Measurements from ENCODE around the gene SPEF2.
A peak's percentile ranks its signal among the peaks of the same experiment; 100 is the strongest.

Gene SPEF2

DNA sequence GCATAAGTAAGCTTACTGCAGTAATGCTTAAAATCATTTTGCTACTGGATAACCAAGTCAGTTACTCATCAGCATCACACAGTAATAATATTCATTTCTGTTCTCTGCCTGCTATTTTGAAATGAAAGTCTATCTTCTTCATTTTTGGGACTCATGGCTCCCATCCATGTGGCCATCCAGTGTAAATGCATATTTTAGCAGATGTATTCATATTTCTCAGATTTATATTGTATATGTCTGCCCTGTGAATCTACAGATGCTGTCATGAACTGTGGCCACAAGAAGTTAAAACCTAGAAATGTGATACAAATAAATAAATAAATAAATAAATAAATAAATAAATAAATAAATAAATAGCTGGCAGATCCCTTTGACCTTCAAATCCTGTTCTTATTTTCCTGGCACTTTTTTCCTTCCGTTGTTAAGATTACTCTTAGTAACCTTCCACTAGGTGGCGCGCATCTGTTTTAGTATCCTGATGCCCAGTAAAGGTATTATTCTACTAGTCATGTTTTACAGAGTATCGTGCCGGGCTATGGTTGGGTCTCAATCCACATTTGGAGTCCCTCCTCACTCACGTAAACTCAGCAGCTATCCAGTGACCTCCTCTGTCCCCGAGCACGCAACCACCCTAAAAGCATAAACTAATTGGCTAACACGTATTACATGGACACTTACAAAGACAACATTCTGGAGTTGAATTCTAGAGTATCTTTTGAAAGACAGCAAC is 159.9 kb downstream of the SPEF2 start:
- H3K27ac ChIP-seq: no peak overlapping the region
- no peak for TF ChIP-seq ZFX (IDR thresholded peaks at IDR 0.05)
- TF ChIP-seq, protein P1, sequence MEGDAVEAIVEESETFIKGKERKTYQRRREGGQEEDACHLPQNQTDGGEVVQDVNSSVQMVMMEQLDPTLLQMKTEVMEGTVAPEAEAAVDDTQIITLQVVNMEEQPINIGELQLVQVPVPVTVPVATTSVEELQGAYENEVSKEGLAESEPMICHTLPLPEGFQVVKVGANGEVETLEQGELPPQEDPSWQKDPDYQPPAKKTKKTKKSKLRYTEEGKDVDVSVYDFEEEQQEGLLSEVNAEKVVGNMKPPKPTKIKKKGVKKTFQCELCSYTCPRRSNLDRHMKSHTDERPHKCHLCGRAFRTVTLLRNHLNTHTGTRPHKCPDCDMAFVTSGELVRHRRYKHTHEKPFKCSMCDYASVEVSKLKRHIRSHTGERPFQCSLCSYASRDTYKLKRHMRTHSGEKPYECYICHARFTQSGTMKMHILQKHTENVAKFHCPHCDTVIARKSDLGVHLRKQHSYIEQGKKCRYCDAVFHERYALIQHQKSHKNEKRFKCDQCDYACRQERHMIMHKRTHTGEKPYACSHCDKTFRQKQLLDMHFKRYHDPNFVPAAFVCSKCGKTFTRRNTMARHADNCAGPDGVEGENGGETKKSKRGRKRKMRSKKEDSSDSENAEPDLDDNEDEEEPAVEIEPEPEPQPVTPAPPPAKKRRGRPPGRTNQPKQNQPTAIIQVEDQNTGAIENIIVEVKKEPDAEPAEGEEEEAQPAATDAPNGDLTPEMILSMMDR (conservative IDR thresholded peaks at IDR 0.05): peak; percentile 74

DNA sequence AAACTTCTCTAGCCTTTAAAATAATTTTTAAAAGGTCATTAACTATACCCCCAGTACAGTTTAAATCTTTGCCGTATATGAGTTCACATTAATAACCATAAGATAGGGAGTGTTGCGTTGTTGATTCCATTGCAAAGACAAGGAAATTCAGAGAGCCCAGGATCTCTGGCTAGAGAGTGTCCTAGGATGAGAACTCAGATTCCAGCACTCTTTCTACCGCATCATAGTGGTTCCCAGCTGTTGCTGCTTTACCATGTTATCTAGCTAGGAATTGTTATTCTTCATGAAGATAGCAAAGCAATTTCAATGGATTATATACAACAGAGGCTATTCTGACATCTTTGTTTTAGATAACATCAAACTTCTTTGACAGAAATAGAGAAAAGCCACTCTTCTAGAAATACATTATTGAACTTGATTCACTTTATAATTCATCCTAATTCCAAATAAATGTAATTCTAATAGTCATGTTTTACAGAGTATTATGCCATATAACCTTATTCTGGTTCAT is 160.7 kb downstream of the SPEF2 start:
- TF ChIP-seq ZFX (IDR thresholded peaks at IDR 0.05): no peak
- TF ChIP-seq, protein P1 (conservative IDR thresholded peaks at IDR 0.05): no peak
- no peak overlapping the region for H3K27ac ChIP-seq

DNA sequence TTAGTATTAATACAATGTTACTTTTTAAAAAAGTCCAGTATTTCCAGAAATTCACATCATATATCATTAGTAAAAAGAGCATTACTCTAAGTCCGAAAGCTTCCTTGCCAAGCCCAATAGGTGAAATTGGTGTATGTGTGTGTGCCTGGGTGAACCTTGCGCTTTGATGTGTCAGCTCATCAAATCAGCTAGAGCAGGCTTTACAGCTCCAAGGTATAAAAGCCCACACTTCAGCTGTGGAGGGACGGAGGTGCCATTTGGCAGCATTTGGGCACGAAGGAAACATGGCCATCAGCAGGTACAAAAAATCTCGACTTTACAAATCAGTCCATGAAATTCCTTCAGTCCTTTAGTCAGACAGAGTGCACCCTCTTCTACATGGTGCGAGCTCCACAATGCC is 162.6 kb downstream of the SPEF2 start:
- no peak overlapping the region for H3K27ac ChIP-seq
- no peak for TF ChIP-seq ZFX (IDR thresholded peaks at IDR 0.05)
- TF ChIP-seq, protein P1 (conservative IDR thresholded peaks at IDR 0.05): no peak

DNA sequence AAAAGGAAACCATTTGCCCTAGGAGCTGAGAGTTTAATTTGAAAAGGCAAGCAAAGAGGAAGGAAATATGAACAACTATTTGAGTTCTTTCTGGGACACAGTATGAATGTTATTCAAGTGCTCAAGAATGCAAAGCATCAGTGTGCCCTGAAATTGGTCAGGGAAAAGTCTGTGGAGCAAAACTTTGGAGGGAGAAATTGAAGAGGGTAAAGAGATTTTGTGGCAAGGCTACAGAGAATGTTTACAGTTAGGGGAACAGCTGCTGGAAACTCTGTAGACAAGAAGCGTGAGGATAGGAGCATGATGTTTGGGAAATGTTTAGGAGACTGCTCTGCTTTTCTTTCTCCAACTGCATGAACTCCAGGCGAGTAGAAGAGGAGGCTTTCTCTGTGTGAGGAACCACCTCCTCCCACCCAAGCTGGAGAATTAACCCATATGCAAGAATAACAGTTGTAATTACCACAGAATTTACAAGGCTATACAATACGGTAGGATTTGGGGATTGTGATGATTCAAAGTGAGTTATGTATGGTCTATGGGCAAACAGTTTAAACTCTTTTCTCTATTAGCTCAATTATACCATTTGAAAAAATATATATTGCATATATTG is 163.6 kb downstream of the SPEF2 start:
- H3K27ac ChIP-seq: no peak overlapping the region
- TF ChIP-seq, protein P1 (conservative IDR thresholded peaks at IDR 0.05): no peak
- no peak for TF ChIP-seq ZFX (IDR thresholded peaks at IDR 0.05)

DNA sequence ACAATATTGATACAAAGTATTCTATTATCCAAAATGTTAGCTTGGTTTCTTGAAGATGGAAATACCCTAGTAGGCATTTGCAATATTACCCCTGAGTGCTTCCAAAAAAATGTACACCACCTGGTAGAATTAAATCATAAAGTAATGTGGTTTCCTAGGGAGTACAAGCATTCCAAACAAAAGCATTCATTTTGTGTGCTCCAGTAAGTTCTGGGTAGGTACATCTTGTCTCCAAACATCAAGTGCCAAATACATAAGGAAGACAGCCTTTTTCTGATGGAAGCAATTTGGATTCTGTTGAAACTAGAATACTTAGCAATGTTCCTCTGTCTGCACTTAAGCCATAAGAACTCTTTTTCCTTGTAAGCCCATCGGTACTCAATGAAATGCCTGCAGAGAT is 165.9 kb downstream of the SPEF2 start:
- no peak overlapping the region for H3K27ac ChIP-seq
- TF ChIP-seq ZFX (IDR thresholded peaks at IDR 0.05): no peak
- TF ChIP-seq, protein P1 (conservative IDR thresholded peaks at IDR 0.05): no peak

DNA sequence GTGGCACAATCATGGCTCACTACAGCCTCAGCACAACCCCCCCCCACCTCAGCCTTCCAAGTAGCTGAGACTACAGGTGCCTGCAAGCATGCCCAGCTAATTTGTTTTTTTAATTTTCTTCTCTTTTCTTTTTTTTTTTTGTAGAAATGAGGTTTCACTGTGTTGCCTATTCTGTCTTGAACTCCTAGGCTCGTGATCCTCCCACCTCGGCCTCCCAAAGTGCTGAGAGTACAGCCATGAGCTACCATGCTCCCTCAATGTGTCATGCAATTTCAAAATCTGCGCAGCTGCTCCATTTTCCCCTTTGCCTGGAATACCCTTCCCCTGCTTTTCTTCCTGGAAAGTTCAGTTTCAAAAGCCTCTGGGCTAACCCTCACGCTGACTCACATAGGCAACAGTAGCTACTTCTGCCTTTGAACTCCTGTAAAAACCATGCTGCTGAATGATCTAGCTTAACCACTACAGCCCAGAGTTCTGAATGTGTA is 168.0 kb downstream of the SPEF2 start:
- H3K27ac ChIP-seq: no peak overlapping the region
- TF ChIP-seq, protein P1 (conservative IDR thresholded peaks at IDR 0.05): no peak
- TF ChIP-seq ZFX (IDR thresholded peaks at IDR 0.05): no peak

DNA sequence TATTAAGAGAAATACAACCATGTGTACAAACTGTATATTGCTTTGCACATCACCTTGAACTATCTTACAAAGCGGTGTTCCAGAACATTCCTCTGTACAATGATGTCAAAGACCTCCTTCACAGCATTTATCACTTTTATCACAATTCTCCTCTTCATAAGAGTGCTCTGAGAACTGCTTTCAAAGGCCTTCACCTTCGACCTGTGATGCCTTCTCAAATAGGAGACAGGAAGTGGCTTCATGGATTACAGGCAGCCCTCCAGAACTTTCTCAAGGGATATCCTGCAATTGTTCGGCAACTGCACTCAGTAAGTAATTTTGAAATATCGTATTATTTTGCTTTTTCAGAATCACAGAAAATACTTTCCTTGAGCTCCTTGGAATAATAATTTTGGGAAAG is 171.1 kb downstream of the SPEF2 start:
- TF ChIP-seq, protein P1 (conservative IDR thresholded peaks at IDR 0.05): no peak
- no peak for TF ChIP-seq ZFX (IDR thresholded peaks at IDR 0.05)

More for the DNA sequence above, 171.1 kb downstream of the SPEF2 start:
- H3K27ac ChIP-seq: no peak overlapping the region

Measured in C4-2B (cell line).